ENCODE measurements around the gene KLF2. TPM values are rescaled to one million over a fixed set of nuclear protein-coding genes. Genes with fewer than 3 reads are reported as not detected.
A peak's percentile ranks its signal among the peaks of the same experiment; 100 is the strongest.

KLF2 gene
- polyA plus RNA-seq, 10 donors = 35.8 to 91.6 (median 66.7) TPM

DNA sequence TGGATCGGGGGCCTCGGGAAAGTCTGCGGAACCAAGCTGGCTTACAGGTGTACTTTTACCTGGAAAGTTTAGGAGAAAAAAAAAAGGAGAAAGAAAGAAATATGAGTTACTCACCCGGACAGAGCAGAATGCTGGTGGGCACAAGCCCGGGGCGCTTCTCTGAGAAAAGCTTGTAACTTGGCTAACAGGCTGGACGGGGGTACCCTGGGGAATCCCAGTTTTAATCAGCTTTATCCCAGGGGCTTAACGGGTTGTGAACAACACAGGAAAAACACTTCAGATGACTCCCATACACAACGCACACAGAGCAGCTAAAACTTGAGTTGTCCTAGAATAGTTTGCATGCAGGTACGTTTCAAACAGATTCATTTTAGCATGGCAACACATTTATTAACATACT is 37.3 kb downstream of the KLF2 start:
- DNase-seq = no peak

DNA sequence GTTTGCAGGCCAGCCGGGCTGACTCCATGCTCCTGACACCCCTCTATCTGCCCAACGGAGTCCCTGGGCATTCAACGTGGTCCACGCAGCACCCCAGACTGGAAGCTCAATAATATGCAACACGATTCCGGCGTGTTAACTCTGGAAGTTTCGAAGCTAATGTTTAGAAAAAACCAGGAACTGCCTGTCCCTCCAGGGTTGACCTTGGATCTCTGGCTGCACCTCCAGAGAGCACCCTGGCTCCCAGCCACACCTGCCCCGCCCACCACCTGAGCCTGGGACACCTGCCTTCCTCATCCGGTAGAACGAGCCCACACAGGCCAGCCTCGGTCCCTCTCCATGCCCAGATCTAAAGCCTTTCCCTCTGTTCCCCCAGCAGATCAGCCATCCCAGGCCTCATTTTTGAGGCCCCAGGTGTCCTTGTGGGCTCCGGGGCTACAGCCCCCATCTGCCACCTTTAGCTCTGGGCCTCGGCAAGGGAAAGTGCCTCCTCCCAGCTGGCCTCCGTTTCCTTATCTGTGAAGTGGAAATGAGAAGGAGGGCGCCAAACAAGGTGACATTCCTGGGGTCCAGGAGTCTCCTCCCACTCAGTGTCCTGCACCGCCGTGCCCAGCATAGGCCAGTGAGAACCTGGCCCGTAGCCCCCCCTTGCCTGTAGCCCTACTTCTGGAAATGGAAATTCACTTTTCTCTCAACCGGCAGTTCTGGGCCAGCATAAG is 38.7 kb downstream of the KLF2 start:
- no peak for DNase-seq

DNA sequence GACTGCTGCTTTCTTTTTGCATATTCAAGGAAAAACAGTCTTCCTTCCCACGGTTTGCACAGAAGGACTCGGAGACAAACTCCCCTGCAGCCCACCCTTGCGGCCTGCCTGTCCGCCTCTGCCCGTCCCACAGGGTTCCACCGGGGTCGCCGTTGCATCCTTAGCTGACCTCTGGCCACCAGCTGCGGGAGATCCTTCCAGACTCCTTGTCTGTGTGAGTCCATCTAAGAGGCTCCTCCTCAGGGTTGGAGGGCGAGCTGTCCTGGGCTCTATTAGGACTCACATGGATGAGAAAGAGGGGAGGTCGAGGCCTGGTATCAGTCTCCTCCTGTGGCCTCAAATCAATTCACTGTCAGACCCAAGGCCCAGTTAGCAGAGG is 39.2 kb downstream of the KLF2 start:
- DNase-seq = no peak

DNA sequence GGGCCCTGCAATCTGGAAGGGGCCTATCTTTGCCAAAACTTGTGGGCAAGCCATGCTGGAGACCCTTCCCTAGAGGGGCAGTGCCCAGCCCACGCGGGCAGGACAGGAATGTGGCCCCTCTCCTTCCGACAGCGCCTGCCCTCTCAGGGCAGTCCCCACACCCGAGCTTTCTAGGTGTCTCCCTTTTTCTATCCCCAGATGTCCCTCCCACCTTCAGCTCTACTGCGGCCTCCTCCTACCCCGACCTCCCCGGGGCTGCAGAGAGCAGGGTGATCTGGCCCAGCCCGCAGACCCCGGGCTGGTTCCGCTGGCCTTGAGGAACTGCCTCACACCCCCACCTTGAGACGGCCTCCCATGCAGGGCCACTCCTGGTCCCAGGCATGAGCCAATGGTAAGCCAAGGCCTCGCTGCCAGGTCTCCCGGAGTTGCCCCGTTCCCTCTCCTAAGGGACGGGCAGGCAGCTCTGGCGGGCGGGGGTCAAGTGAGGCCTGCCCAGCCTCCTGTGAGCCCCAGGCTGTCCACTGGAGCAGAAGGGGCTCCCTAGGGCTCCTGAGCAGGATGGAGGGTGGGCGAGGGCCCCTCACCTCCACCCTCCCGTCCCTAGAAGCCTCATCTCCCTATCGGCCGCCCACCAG is 39.7 kb downstream of the KLF2 start:
- DNase-seq = no peak

DNA sequence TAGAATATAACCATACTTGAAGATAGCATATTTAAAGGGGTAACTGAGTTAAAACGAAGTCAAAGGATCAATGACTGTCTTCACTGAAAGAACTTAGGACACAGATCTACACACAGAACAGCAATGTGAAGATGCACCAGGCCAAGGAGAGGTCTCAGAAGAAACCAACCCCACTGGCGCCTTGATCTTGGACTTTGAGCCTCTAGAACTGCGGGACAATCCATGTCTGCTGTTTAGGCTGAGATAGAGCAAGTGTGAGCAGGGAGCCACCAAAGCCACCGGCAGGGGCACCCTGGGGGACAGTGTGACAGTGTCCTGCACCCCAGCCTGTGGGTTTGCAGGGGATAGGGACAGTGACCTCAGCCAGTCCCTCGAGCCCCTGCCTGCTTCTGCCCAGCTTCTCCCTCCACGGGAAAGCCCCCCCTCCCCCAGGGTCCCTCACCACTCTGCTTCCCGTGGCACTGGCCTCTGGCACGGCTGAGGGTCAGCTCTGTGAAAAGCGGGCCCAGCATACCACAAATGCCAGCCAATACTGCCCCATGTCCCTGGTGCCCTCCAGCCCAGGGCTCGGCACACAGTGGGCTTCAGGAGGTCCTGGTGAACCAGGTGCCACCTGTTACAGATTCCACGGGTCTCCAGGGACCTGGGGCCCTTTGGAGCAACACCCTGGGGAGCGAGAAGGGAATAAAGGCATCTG is 40.8 kb downstream of the KLF2 start:
- no peak for DNase-seq

DNA sequence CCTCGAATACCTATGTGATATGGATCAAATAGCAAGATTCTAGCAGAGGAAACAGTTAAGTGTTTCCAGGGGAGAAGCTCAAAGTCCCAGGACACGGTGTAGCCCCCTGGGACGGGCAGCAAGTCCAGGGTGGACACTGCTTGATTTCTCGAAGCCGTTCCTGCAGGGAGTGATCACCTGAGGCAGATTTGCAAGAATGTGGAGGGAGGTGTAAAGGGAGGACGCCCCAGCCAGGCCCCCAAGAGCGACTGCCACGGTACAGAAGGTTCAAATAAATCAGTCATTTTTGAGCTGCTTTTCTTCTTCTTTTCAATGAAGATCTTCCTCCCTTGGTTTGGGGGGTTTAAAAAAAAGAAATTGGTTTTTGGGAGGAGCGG is 41.4 kb downstream of the KLF2 start:
- no peak for DNase-seq

DNA sequence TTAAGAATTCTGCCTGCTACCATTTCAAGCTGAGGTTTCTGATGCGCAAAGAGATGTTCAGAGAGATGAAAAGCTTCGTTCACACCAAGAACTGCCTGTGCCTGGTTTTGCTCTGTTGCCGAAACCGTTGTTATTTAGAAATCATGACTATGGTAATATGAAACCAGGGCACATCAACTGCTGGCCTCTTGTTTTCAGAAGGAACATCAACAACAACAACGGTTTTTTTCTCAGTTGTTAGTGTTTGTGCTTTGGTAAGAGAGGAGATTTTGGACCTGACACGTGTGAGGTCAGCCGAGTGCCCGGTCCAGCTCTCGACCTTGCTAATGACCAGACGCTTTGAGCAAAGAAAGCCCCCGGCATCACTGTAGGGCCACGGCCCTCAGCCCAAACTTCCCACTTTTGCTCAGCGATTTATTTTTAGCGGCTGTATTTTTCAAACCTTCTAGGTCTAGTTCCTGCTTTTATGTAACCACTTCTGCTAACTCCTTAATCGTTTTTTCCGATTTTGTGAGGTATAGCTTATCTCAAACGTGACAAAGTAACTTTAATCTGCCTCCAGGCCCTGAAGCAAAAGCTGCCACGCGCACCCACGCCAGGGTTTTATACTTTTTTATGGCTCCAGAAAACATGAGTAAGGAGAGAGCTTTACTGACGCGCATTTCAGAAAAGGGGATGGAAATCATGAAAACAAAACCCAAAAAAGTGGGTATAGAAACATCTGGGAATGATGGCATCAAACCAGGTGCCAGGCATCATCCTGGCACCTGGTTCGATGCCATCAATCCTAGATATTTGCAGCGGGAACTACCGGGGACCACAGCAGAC is 42.0 kb downstream of the KLF2 start:
- peak in 1 of 3 donors; percentile 40 for DNase-seq

DNA sequence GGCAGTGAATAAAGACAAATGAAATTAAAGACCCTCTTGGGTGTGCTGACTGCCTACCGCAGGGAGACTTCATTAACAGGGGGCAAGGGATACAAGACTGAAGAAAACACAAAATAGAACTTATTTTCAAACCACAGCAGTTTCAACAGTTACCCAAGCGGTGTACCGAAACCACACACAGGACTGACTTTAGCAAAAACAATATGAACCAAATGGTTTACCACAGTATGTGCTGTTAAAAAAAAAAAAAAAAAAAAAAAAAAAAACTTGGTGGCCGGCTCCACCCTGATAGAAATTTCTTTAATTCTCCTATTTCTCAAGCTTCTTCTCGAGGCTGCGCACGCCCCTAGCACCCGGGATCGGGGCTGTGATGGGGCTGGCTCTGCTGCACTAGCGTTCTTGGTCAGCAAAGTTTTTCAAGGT is 42.6 kb downstream of the KLF2 start:
- DNase-seq = no peak

DNA sequence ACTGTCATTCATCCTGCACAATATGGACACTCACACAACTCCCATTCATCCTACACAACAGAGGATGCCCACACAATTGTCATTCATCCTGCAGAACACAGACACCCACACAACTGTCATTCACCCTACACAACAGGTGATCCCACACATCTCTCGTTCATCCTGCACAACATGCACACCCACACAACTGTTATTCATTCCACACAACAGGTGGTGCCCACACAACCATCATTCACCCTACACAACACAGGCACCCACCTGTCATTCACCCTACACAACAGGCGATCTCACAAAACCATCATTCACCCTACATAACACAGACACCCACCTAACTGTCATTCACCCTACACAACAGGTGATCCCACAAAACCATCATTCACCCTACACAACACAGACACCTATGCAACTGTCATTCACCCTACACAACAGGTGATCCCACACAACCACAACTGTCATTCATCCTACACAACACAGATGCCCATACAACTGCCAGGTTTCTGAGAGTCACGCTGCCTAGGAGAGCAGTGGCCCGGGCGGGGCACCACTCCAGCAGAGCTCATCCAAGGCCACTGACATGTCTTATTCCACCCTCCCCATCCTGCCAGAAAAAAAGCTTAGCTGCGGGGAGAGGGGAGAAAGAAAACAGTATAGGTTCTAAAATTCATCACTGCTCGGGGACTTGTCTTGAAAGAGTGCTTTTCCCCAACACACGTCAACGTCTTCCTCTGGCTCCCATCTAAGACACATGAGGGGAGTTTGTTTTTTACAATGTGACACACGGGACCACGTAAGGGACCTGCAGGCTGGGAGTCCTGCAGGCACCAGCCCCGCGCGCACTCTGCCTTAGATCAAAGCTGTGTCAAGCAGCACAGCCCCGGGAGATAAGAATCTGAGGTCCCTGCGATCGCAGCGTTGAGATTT is 44.0 kb downstream of the KLF2 start:
- DNase-seq = no peak

DNA sequence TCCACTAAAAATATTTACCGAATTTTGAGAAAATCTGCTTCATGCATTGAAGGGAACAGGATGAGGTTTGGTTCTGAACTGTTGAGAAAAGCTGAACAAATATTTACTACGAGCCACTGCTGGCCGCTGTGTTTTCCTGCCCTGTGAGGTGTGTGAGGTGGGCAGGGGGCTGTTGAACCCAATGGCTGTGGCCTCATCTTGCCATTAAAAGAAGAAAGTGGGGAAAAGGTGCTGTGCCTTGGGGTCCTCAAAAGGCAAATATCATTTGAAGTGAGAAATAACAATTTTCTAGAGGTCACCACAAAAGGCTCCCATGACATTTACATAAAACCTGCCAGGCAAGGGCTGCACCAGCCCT is 44.7 kb downstream of the KLF2 start:
- no peak for DNase-seq

DNA sequence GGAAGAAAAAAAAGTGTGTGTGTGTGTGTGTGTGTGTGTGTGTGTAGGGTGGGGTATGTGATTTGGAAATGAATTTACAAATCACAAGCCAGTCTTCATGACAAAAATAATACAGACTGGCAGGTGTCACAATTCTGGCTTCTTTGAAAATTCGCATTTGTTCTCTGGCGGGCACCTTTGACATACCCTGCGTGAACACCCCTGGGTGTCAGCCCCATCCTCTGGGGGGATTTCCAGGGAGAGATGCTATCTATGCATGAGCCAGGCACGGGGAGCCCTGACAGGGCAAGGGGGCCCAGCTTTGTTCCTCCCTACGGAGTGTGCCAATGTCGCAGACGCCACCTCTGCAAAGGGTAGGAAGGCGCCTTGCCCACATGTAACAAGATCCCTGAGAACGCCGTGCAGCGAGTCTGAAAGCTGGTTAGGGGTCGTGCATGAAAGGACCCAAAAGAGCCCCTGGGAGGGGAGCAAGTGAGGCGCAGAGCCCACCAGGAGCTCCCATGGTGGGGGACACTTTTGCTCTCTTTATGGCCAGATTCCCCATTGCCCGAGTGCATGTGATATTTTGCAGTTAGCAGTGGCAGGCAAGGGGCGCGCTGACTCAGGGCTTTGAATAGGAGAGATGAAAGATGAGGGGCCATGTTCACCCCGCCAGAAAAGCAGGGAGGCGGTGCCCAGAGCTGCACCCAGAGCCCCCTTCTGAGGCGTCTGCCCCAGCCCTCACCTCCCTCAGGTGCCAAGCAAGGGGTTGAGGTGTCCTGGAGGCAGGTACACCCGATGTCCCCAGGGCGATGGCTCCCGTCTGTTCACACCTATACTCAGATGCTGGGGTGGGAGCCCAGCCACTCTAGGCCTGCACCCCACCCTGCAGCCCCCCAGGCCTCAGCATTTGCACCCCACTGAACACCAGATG is 45.3 kb downstream of the KLF2 start:
- DNase-seq = peak in 1 of 3 donors; percentile 0

DNA sequence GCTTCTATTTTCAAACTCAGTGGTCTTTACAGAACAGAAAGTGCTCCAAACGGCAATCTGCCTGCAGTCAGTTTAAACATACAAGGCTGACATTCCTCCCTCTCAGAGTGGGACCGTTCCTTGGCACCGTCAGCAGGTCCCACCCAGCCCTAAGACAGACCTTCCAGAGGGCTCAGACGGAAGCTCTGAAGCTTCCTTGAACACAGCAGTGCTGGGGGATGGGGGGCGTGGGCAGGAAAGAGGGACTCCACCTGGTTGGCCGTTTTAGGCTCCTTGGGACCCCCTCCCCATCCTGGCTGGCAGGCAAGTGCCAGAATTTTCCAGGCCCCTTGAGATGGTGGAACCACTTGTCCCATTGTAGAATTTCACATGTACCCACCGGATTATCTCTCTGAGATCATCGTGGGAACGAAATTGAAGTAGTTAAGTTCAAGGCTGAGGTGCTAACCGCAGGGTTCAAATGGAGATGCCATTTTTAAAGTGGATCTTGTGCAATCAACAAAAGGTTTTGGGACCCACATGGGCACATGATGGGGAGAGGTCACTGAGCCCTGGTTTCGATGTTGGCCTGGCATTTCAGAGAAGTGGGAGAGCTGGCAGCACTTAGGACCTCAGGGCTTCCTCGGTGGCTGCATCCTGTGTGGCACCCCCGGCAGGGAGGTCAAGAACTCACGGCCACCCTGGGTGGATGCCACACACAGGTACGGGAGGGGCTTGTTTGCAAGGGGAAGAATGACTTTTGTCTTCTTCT is 46.2 kb downstream of the KLF2 start:
- peak in 1 of 3 donors; percentile 16 for DNase-seq

DNA sequence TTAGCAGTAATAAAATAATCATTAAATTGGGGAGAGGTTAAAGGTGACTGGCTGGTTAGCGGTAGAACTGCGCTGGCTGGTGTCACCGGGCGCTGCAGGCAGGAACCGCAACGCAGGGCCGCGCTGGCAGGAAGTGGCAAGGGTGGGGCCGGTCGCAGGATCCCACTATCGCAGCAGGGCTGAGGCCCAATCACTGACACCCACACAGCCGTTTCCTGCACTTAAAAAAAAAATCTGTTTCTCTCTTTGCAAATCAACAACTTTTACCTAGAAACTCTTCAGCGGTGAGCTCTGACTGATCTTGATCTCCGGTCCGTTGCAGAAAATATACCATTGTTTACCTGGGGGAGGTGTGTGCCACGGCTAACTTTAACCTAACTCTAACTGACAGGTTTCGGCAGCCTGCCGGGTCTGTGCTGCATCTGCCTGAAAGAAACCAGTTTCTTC is 46.9 kb downstream of the KLF2 start:
- peak in 1 of 3 donors; percentile 32 for DNase-seq

DNA sequence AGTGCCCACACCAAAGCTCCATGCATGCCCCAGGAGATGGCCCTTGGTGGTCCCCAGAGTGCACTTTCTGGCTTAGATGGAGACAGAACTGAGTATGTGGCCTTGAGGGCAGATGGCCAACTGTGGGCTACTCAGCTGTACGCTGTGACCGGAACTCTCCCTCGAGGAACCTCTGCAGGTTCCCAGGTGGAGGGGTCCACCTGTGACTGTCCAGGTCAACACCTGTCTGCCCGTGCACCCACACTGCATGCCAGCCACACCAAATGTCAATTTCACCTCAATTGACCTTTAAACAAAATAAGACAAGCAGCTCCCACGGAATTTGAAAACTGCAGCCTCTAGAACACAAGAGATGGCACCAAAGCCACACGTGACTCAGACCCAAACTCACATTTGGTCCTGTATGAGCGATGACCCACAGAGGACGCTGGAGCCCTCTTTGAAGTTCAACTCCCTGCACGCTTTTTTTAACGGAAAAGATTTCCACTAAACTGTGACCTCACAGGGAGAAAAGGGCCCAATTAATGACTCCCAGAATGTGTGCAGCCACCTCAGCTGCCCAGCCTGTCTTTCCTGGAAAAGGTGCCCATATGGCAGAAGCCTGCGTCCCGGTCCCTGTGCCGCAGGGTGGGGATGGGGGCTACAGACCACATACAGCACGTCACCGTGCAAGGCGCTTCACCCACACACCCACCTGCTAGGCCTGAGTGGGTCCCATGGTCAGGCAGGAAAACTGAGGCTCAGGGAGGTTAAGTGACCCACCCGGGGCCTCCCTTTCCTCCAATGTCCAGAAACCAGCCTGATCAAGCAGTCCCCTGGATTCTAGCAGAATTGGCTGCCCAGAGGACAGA is 47.7 kb downstream of the KLF2 start:
- no peak for DNase-seq

DNA sequence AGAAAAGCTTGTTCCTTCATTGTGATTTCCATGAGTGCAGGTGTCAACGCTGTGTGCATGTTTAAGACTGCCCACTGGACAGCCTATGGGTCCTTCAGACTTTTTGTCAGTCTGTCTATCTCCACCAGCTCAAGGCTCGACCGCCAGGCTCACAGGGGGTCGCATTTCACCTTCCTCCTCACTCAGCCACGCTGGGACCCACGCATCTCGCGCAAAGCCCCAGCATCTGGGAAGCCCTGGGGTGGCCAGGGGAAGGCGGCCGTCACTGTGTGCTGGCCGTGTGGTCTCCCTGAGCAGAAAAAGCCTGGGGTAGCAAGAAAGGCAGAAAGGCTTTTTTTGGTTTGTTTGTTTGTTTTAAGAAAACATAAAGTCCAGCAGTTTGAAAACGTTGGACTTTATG is 48.5 kb downstream of the KLF2 start:
- DNase-seq = no peak

DNA sequence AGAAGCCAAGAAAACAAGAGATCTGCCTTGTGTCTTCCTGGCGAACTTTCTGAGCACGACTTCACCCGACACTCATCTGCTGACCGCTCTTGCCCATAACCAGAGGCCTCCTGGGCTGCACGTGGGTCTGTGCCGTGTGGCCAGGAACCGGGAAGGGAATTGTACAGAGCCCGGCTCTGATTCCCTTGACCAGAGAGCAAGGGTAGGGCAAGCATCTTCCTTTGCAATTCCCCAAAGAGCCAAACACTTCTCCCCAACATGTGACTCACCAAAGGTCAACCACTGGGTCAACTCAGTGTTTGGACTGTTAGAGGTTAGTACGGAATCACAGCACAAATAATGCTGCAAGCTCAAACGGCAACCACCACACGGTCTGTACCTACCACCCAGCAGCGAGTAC is 48.9 kb downstream of the KLF2 start:
- peak in 1 of 3 donors; percentile 47 for DNase-seq

DNA sequence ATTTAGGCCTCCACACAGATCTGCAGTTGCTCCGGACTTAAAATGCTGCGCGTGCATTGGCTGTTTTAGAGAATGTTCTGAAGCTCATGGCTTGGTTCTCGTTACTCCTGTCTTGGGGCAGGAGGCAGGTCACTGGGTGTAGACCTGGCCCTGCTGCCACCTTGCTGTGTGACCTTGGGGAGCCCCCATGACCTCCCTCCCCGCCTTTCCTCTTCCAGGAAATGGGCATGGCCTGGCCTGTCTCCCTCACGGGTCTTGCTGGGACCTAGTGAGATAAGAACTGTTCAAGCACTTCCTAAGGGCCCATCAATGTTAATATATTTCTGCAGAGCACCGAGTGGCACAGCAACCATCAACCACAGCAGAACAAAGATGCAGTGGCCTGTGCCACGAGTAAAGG is 49.4 kb downstream of the KLF2 start:
- DNase-seq = no peak

DNA sequence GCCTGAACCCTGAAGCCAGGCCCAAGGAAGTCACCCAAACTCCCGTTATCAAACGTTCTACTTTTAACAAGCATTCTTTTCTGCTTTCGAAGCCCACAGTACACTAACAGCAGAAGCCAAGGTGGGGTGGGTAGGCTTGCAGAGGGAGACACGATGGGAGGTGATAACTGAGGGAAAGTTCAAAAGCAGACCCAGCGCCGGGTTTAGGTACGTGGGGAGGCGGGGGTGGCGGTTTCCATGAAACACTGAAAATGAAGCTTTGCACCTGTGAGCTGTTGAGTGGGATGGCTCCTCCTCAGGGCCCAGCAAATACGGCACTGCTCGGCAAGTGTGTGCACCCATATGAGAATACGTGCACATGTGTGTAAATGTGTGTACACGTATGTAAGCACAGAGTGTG is 49.8 kb downstream of the KLF2 start:
- DNase-seq = no peak
